GM19025 (cell line): Measurements from ENCODE around the gene ENPP3.

Source experiments
- ATAC-seq: cut with Tn5 transposase; IDR thresholded peaks from one replicate; pipeline ENCODE4 v1.9.1; 2021; ENCODE audit warnings: mild to moderate bottlenecking, low read depth, moderate library complexity; ENCODE audit not compliant: unreplicated experiment

ENPP3 gene

GRCh38 chr6:131642565-131642964 is 5.5 kb downstream of the ENPP3 start:
- no peak for ATAC-seq

- no peak for ATAC-seq
These were observed 6.0 kb downstream of the ENPP3 start for GRCh38 chr6:131642987-131643611.

- ATAC-seq: no peak
These were observed 6.9 kb downstream of the ENPP3 start for GRCh38 chr6:131643855-131644460.

- no peak for ATAC-seq
These were observed 7.8 kb downstream of the ENPP3 start for GRCh38 chr6:131644921-131645320.

- no peak for ATAC-seq
These were observed 8.7 kb downstream of the ENPP3 start for GRCh38 chr6:131645846-131646245.

- ATAC-seq: no peak
These were observed 9.2 kb downstream of the ENPP3 start for GRCh38 chr6:131646249-131646670.

GRCh38 chr6:131651782-131652181 is 14.7 kb downstream of the ENPP3 start:
- no peak for ATAC-seq

GRCh38 chr6:131652472-131652871 is 15.4 kb downstream of the ENPP3 start:
- no peak for ATAC-seq

- ATAC-seq: no peak
These were observed 17.2 kb downstream of the ENPP3 start for GRCh38 chr6:131654326-131654725.

GRCh38 chr6:131655387-131655786 is 18.3 kb downstream of the ENPP3 start:
- ATAC-seq: no peak

GRCh38 chr6:131655951-131656350 is 18.8 kb downstream of the ENPP3 start:
- ATAC-seq: no peak

GRCh38 chr6:131656667-131657066 is 19.6 kb downstream of the ENPP3 start:
- ATAC-seq: no peak

- ATAC-seq: no peak
These were observed 20.1 kb downstream of the ENPP3 start for GRCh38 chr6:131657222-131657621.

GRCh38 chr6:131657630-131658111 is 20.6 kb downstream of the ENPP3 start:
- no peak for ATAC-seq

GRCh38 chr6:131658287-131658686 is 21.2 kb downstream of the ENPP3 start:
- ATAC-seq: no peak

- ATAC-seq: no peak
These were observed 23.1 kb downstream of the ENPP3 start for GRCh38 chr6:131660195-131660594.

GRCh38 chr6:131663578-131664165 is 26.6 kb downstream of the ENPP3 start:
- ATAC-seq: no peak

- no peak for ATAC-seq
These were observed 32.8 kb downstream of the ENPP3 start for GRCh38 chr6:131669891-131670290.

GRCh38 chr6:131673184-131673583 is 36.1 kb downstream of the ENPP3 start:
- ATAC-seq: no peak

- ATAC-seq: no peak
These were observed 41.3 kb downstream of the ENPP3 start for GRCh38 chr6:131678442-131678841.

GRCh38 chr6:131680868-131681267 is 43.8 kb downstream of the ENPP3 start:
- no peak for ATAC-seq

GRCh38 chr6:131681585-131681984 is 44.5 kb downstream of the ENPP3 start:
- ATAC-seq: no peak
